HG03060 (cell line): ENCODE results near the gene ZCCHC17.

Source experiments
- ATAC-seq: cut with Tn5 transposase; IDR thresholded peaks from one replicate; pipeline ENCODE4 v1.9.1; 2021; ENCODE audit warnings: low read depth, moderate number of reproducible peaks; ENCODE audit not compliant: unreplicated experiment

Gene ZCCHC17

DNA sequence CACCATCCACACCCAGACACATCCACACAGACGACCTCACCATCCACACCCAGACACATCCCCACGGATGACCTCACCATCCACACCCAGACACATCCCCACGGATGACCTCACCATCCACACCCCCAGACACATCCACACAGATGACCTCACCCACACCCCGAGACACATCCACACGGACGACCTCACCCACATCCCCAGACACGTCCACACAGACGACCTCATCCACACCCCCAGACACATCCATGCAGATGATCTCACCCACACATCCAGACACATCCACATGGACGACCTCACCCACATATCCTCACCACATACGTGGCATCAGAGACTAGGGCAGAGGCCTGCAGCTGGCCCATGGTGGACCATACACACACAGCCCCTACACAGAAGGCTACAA lies 90.8 kb downstream of the ZCCHC17 start:
- ATAC-seq, result no peak

GRCh38 chr1:31389616-31390015 lies 92.8 kb downstream of the ZCCHC17 start:
- no peak for ATAC-seq

GRCh38 chr1:31390071-31390470 lies 93.2 kb downstream of the ZCCHC17 start:
- no peak for ATAC-seq

- no peak for ATAC-seq
Measured at GRCh38 chr1:31393463-31393862, 96.6 kb downstream of the ZCCHC17 start.

- ATAC-seq, result no peak
Measured at GRCh38 chr1:31394584-31395193, 97.9 kb downstream of the ZCCHC17 start.

GRCh38 chr1:31396633-31397351 lies 100.0 kb downstream of the ZCCHC17 start:
- ATAC-seq, result no peak

DNA sequence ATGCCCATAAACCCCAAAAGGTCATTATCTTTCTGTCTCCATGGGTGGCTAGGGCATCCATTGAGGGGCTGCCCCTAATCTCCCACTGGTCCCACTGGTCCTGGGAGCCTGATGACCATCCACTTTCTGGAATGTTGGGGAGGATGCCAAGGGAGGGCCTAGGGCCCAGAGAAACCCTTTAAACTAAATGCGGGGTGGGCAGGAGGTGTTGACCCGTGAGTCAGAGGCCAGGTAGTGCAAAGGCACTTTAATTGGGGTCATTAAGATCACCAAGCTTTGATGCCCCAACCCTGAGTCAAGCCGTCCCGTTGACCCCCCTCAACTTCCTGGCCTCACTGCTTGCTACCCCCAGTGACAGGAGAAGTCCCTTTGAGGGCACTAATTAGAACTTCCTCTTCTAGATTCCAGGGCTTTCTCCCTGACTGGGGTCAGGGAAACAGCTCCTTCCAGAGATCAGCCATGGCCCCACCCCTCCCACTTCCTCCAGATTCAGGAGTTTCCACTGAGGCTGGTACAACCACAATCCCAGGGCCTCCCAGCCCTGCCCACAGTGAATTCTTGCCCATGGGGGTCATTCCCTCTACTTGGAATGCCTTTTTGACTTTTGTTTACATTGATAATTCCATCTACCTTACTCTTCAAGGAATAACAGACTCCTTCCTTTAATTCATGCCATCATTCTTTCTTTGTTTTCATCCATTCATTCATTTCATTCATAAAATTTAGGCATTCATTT lies 100.7 kb downstream of the ZCCHC17 start:
- no peak for ATAC-seq

- ATAC-seq, result no peak
Measured at GRCh38 chr1:31398246-31398645, 101.4 kb downstream of the ZCCHC17 start.

- ATAC-seq, result no peak
Measured at GRCh38 chr1:31399976-31400375, 103.1 kb downstream of the ZCCHC17 start.

DNA sequence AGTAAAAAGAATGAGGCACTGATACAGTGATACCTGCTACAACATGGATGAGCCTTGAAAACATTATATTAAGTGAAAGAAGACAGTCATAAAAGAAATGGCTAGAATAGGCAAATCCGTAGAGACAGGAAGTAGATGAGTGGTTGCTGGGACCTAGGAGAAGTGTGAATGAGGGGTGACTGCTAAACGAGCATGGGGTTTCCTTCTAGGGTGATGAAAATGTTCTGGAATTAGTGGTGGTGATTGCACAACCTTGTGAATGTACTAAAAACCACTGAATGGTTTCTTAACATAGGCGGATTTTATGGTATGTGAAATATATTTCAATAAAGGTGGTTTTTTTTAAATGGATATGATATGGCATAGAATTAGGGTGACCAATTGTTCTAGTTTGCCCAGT lies 103.6 kb downstream of the ZCCHC17 start:
- ATAC-seq, result no peak

DNA sequence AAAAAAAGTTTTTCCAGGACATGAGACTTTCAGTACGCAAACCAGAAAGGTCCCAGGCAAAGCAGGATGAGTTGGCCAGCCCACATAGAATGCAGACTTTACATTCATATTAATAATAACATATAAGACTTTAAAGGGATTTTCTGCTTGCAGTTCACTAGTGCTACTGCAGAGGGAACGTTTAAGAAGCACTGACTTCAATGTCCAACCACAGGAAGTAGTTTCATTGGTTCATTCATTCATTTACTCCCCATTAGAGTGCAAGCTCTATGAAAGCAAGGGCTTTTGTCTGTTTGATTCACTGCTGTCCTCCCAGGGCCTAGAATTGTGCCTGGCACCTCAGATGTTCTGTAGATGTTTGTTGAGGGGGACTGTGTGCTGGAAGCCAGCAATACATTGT lies 104.4 kb downstream of the ZCCHC17 start:
- ATAC-seq, result no peak

- no peak for ATAC-seq
Measured at GRCh38 chr1:31405578-31406245, 108.9 kb downstream of the ZCCHC17 start.

- ATAC-seq, result no peak
Measured at GRCh38 chr1:31407029-31407626, 110.3 kb downstream of the ZCCHC17 start.

DNA sequence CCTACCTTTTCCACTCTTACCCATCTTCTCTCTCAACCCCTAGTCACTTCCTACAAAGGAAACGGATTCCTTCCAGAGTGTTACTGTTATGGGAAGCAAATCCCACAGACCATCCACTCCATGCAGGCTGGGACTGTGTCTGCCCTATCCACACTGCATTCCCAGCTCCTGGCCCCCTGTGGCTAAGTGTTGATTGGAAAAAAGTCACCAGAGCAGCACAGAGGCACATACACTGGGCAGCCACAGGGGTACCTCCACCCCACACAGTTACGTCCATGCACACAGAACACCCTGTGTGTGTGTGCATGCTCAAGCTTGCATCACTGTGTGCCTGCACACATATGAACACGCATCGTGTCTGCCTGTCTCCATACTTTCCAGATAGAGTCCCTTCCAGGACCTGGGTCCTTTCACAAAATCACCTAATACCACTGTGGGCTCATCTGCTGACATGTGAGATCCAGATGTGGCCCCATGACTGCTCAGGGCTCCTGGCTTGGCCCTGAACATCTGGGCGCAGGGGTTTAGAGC lies 112.0 kb downstream of the ZCCHC17 start:
- no peak for ATAC-seq

DNA sequence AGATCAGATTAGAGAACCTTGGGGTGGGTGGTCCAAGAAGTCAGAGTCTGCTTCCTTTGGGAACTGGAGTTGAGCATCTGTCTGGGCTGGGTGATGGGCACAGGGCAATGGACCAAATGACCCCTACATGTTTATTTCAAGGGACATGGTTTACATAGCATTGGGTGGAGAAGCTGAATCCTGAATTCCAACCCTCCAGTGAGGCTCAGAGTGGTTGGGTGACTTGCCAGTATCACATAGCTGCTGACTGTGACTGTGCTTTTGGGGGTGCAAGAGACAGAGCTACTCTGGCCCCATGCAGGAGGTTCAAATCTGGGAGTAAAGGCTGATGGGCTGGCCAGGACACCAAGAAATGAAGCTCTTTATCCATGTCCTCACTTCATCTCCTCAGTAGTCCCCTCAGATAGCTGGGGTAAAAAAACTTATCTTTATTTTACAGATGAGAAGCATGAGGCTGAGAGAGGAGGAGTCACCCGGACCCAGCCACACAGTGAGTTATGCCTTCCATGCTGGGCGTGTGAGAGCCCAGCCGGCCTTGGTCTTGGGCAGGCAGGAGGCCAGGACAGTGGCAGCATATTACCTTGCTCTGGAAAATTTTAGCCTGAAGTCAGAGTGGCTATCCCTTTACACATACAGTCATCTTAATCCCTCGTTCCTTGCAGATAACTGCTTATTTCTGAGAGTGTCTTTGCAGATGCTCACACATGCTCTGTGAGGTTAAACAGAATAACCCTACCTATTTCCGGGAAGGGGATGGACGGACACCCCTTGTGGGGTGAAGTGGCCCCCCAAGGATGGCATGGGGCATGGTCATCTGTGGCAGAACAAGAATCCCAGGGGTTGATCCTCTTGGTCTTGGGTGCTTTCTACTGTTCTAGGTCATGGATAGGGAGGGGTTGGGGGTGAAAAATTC lies 113.4 kb downstream of the ZCCHC17 start:
- no peak for ATAC-seq

- ATAC-seq, result no peak
Measured at GRCh38 chr1:31410871-31411270, 114.0 kb downstream of the ZCCHC17 start.

DNA sequence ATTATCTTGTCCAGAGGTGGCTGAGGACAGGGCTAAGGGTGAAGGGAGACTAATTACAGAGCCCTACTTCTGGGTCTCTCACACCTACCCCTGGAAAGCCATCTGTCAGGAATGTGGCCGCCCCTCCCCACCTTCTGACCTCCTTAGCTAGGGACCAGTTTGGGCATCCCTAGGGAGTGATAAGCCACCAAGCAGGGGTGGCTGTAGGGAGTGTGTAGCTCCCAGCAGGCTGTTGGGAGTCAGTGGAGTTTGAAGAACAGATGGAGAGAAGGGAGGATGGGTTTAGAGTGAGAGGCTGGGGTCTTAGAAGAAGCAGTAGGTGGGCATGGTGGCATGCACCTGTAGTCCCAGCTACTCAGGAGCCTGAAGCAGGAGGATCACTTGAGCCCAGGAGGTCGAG lies 115.4 kb downstream of the ZCCHC17 start:
- ATAC-seq, result no peak

GRCh38 chr1:31412732-31413404 lies 116.0 kb downstream of the ZCCHC17 start, which contains the start of gene SERINC2:
Gene SERINC2, plus strand, starts transcription at chr1:31413213. Its CDS starts 53 bp downstream, at chr1:31413266.
- no peak for ATAC-seq
